ENCODE results near the gene GPR22.

GPR22 gene

GRCh38 chr7:107446988-107447387 lies 22.9 kb upstream of the GPR22 start:
- ATAC-seq, result no peak
- no peak for TF ChIP-seq ISL1 (CRISPR knock-in tag; IDR thresholded peaks at IDR 0.05)
- TF ChIP-seq, protein P1, sequence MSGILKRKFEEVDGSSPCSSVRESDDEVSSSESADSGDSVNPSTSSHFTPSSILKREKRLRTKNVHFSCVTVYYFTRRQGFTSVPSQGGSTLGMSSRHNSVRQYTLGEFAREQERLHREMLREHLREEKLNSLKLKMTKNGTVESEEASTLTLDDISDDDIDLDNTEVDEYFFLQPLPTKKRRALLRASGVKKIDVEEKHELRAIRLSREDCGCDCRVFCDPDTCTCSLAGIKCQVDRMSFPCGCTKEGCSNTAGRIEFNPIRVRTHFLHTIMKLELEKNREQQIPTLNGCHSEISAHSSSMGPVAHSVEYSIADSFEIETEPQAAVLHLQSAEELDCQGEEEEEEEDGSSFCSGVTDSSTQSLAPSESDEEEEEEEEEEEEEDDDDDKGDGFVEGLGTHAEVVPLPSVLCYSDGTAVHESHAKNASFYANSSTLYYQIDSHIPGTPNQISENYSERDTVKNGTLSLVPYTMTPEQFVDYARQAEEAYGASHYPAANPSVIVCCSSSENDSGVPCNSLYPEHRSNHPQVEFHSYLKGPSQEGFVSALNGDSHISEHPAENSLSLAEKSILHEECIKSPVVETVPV (CRISPR knock-in tag; IDR thresholded peaks at IDR 0.05), result no peak
- TF ChIP-seq ZNF70 (CRISPR knock-in tag; IDR thresholded peaks at IDR 0.05), result no peak
- no peak for TF ChIP-seq BACH2 (CRISPR knock-in tag; IDR thresholded peaks at IDR 0.05; ENCODE audit: borderline replicate concordance)
- TF ChIP-seq ZNF8 (CRISPR knock-in tag; IDR thresholded peaks at IDR 0.05), result no peak
- no peak for TF ChIP-seq TOX (CRISPR knock-in tag; IDR thresholded peaks at IDR 0.05; ENCODE audit: borderline replicate concordance)
- no peak for TF ChIP-seq ZNF565 (CRISPR knock-in tag; conservative IDR thresholded peaks at IDR 0.05; ENCODE audit: low read depth)

- no peak for ATAC-seq
- TF ChIP-seq, protein P2, sequence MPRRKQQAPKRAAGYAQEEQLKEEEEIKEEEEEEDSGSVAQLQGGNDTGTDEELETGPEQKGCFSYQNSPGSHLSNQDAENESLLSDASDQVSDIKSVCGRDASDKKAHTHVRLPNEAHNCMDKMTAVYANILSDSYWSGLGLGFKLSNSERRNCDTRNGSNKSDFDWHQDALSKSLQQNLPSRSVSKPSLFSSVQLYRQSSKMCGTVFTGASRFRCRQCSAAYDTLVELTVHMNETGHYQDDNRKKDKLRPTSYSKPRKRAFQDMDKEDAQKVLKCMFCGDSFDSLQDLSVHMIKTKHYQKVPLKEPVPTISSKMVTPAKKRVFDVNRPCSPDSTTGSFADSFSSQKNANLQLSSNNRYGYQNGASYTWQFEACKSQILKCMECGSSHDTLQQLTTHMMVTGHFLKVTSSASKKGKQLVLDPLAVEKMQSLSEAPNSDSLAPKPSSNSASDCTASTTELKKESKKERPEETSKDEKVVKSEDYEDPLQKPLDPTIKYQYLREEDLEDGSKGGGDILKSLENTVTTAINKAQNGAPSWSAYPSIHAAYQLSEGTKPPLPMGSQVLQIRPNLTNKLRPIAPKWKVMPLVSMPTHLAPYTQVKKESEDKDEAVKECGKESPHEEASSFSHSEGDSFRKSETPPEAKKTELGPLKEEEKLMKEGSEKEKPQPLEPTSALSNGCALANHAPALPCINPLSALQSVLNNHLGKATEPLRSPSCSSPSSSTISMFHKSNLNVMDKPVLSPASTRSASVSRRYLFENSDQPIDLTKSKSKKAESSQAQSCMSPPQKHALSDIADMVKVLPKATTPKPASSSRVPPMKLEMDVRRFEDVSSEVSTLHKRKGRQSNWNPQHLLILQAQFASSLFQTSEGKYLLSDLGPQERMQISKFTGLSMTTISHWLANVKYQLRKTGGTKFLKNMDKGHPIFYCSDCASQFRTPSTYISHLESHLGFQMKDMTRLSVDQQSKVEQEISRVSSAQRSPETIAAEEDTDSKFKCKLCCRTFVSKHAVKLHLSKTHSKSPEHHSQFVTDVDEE (CRISPR knock-in tag; IDR thresholded peaks at IDR 0.05), result peak; percentile 62; the same call in 1 of the 2 replicates
- TF ChIP-seq CREB5 (CRISPR knock-in tag; IDR thresholded peaks at IDR 0.05; ENCODE audit: low read depth), result no peak
- no peak for TF ChIP-seq TOX (CRISPR knock-in tag; IDR thresholded peaks at IDR 0.05; ENCODE audit: borderline replicate concordance)
- no peak for TF ChIP-seq GLIS3 (CRISPR knock-in tag; IDR thresholded peaks at IDR 0.05)
- TF ChIP-seq TCF4 (CRISPR knock-in tag; IDR thresholded peaks at IDR 0.05; ENCODE audit: borderline replicate concordance), result peak; percentile 81
Observed at GRCh38 chr7:107450970-107451369, 18.9 kb upstream of the GPR22 start.

GRCh38 chr7:107453388-107453787 lies 16.5 kb upstream of the GPR22 start:
- TF ChIP-seq TCF4 (CRISPR knock-in tag; IDR thresholded peaks at IDR 0.05; ENCODE audit: borderline replicate concordance), result peak; percentile 36; the same call in 1 of the 2 replicates
- TF ChIP-seq, protein P1 (CRISPR knock-in tag; IDR thresholded peaks at IDR 0.05), result no peak
- no peak for ATAC-seq

DNA sequence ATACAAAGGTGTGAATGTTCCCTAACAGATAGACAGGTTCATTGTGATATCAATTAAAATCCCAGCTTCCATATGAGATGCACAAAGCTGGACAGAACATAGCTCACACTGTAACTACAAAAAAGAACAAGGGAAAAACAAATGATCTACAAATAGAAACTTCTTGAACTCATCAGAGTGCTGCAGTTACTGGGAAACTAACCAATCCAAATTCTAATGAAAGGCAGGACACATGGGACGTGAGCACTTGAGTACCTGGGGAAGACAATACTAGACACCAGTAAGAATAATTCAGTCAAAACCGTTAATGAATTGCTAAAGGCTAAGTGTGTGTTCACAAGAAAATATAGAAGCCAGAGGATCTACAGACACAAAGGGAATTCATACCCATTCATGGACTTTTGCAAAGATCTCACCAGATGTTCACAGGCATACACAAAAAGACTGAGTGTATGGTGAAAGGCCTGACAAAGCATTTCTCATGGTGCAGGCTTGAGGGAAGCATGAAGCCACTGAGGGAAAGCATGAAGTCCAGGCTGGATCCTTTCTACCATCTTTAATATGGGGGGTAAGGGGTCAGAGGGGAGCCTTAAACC lies 7.8 kb upstream of the GPR22 start:
- ATAC-seq, result no peak
- TF ChIP-seq, protein P3, sequence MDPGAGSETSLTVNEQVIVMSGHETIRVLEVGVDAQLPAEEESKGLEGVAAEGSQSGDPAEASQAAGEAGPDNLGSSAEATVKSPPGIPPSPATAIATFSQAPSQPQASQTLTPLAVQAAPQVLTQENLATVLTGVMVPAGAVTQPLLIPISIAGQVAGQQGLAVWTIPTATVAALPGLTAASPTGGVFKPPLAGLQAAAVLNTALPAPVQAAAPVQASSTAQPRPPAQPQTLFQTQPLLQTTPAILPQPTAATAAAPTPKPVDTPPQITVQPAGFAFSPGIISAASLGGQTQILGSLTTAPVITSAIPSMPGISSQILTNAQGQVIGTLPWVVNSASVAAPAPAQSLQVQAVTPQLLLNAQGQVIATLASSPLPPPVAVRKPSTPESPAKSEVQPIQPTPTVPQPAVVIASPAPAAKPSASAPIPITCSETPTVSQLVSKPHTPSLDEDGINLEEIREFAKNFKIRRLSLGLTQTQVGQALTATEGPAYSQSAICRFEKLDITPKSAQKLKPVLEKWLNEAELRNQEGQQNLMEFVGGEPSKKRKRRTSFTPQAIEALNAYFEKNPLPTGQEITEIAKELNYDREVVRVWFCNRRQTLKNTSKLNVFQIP (CRISPR knock-in tag; IDR thresholded peaks at IDR 0.05; ENCODE audit: borderline replicate concordance, low read depth), result no peak
- TF ChIP-seq BACH2 (CRISPR knock-in tag; IDR thresholded peaks at IDR 0.05; ENCODE audit: borderline replicate concordance) (no peak), ZFP3 (CRISPR knock-in tag; IDR thresholded peaks at IDR 0.05) (no peak)
- TF ChIP-seq, protein P1 (CRISPR knock-in tag; IDR thresholded peaks at IDR 0.05), result no peak
- TF ChIP-seq, protein P4, sequence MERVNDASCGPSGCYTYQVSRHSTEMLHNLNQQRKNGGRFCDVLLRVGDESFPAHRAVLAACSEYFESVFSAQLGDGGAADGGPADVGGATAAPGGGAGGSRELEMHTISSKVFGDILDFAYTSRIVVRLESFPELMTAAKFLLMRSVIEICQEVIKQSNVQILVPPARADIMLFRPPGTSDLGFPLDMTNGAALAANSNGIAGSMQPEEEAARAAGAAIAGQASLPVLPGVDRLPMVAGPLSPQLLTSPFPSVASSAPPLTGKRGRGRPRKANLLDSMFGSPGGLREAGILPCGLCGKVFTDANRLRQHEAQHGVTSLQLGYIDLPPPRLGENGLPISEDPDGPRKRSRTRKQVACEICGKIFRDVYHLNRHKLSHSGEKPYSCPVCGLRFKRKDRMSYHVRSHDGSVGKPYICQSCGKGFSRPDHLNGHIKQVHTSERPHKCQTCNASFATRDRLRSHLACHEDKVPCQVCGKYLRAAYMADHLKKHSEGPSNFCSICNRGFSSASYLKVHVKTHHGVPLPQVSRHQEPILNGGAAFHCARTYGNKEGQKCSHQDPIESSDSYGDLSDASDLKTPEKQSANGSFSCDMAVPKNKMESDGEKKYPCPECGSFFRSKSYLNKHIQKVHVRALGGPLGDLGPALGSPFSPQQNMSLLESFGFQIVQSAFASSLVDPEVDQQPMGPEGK (CRISPR knock-in tag; IDR thresholded peaks at IDR 0.05; ENCODE audit: borderline replicate concordance), result no peak
